Activated T-helper 2 cell treated with anti-CD3 and anti-CD28 coated beads, Interferon-gamma antibody, Interleukin-2, Interleukin-4, amounts not matched to agents 10 μg/mL and 5 μg/mL and 100 μg/mL, durations not matched to agents 14 hours and 24 hours and 36 hours (primary cell): ENCODE data around the gene NINJ1. TPM values are rescaled to one million over a fixed set of nuclear protein-coding genes. Genes with fewer than 3 reads are reported as not detected.

ENCODE experiments used
- DNase-seq: peaks from one replicate; pipeline ENCODE4 v3.0.0; 2021; ENCODE audit warnings: low spot score
- H3K27ac Mint-ChIP-seq: one replicate; pipeline ENCODE4 v1.8.0; 2021; ENCODE audit warnings: mixed read lengths
- H3K27me3 Mint-ChIP-seq: one replicate; pipeline ENCODE4 v1.8.0; 2021; ENCODE audit warnings: low read depth, mixed read lengths
- H3K36me3 Mint-ChIP-seq: one replicate; pipeline ENCODE4 v1.8.0; 2021; ENCODE audit warnings: low read depth, mixed read lengths
- H3K4me1 Mint-ChIP-seq: one replicate; pipeline ENCODE4 v1.8.0; 2021; ENCODE audit warnings: low read depth, mixed read lengths
- H3K4me3 Mint-ChIP-seq: one replicate; pipeline ENCODE4 v1.8.0; 2021; ENCODE audit warnings: low read depth, mild to moderate bottlenecking, moderate library complexity, mixed read lengths
- H3K9me3 Mint-ChIP-seq: one replicate; pipeline ENCODE4 v1.8.0; 2021; ENCODE audit warnings: mixed read lengths
- intact Hi-C: fragments of 100-400 bp; cut with micrococcal nuclease; formaldehyde crosslinking; loops from one replicate; pipeline ENCODE4 v1.15.1; 2023
- total RNA-seq: library from RNA; stranded (reverse); gene quantifications from 2 replicates; pipeline ENCODE4 v1.2.3, GENCODE V29; 2022

The NINJ1 gene
- total RNA-seq, 1 donor from 2014 or later, result 113 TPM

GRCh38 chr9:93170571-93170970, 36.5 kb upstream of the NINJ1 start:
- H3K4me1 Mint-ChIP-seq, result peaks cover 7% of the 10 kb centered on the region
- H3K27me3 Mint-ChIP-seq, result peaks cover 9% of the 10 kb centered on the region
- no peaks in the 10 kb centered on the region for H3K36me3 Mint-ChIP-seq
- intact Hi-C loops, result no loop called here
- no peak for DNase-seq
- H3K4me3 Mint-ChIP-seq, result no peak overlapping the region
- no peak overlapping the region for H3K27ac Mint-ChIP-seq
- no peaks in the 10 kb centered on the region for H3K9me3 Mint-ChIP-seq

- intact Hi-C loops, result no loop called here
- no peak overlapping the region for H3K27ac Mint-ChIP-seq
Measured at GRCh38 chr9:93169444-93169843, 35.4 kb upstream of the NINJ1 start.

GRCh38 chr9:93168581-93168980, 34.5 kb upstream of the NINJ1 start:
- H3K27me3 Mint-ChIP-seq, result peaks cover 9% of the 10 kb centered on the region
- no peaks in the 10 kb centered on the region for H3K36me3 Mint-ChIP-seq
- no peak overlapping the region for H3K27ac Mint-ChIP-seq
- no peak overlapping the region for H3K4me3 Mint-ChIP-seq
- peaks cover 7% of the 10 kb centered on the region for H3K4me1 Mint-ChIP-seq
- intact Hi-C loops, result no loop called here
- H3K9me3 Mint-ChIP-seq, result no peaks in the 10 kb centered on the region
- DNase-seq, result no peak

More at GRCh38 chr9:93169444-93169843, 35.4 kb upstream of the NINJ1 start:
- DNase-seq, result no peak
- H3K9me3 Mint-ChIP-seq, result no peaks in the 10 kb centered on the region
- H3K4me1 Mint-ChIP-seq, result peaks cover 7% of the 10 kb centered on the region
- no peak overlapping the region for H3K4me3 Mint-ChIP-seq
- peaks cover 9% of the 10 kb centered on the region for H3K27me3 Mint-ChIP-seq
- H3K36me3 Mint-ChIP-seq, result no peaks in the 10 kb centered on the region

GRCh38 chr9:93167838-93168237, 33.8 kb upstream of the NINJ1 start:
- Mint-ChIP-seq H3K27ac (no peak overlapping the region), H3K9me3 (no peaks in the 10 kb centered on the region), H3K4me3 (no peak overlapping the region), H3K4me1 (peaks cover 7% of the 10 kb centered on the region), H3K27me3 (peaks cover 8% of the 10 kb centered on the region), H3K36me3 (no peaks in the 10 kb centered on the region)
- intact Hi-C loops, result no loop called here
- DNase-seq, result no peak

- H3K4me3 Mint-ChIP-seq, result no peak overlapping the region
- H3K4me1 Mint-ChIP-seq, result peaks cover 7% of the 10 kb centered on the region
- peaks cover 4% of the 10 kb centered on the region for H3K27me3 Mint-ChIP-seq
- no peaks in the 10 kb centered on the region for H3K9me3 Mint-ChIP-seq
- DNase-seq, result no peak
- intact Hi-C loops, result no loop called here
- H3K27ac Mint-ChIP-seq, result no peak overlapping the region
- H3K36me3 Mint-ChIP-seq, result no peaks in the 10 kb centered on the region
Measured at GRCh38 chr9:93167185-93167584, 33.1 kb upstream of the NINJ1 start.

GRCh38 chr9:93166699-93167098, 32.6 kb upstream of the NINJ1 start:
- H3K4me1 Mint-ChIP-seq, result peaks cover 7% of the 10 kb centered on the region
- DNase-seq, result no peak
- H3K36me3 Mint-ChIP-seq, result no peaks in the 10 kb centered on the region
- no peak overlapping the region for H3K4me3 Mint-ChIP-seq
- intact Hi-C loops, result no loop called here
- no peak overlapping the region for H3K27ac Mint-ChIP-seq
- no peaks in the 10 kb centered on the region for H3K9me3 Mint-ChIP-seq
- peaks cover 4% of the 10 kb centered on the region for H3K27me3 Mint-ChIP-seq

GRCh38 chr9:93164085-93164484, 30.0 kb upstream of the NINJ1 start:
- no peaks in the 10 kb centered on the region for H3K36me3 Mint-ChIP-seq
- H3K27me3 Mint-ChIP-seq, result peaks cover 2% of the 10 kb centered on the region
- H3K27ac Mint-ChIP-seq, result no peak overlapping the region
- H3K9me3 Mint-ChIP-seq, result no peaks in the 10 kb centered on the region
- intact Hi-C loops, result no loop called here
- no peak overlapping the region for H3K4me3 Mint-ChIP-seq
- DNase-seq, result no peak
- peaks cover 6% of the 10 kb centered on the region for H3K4me1 Mint-ChIP-seq

GRCh38 chr9:93161786-93162562, 27.9 kb upstream of the NINJ1 start:
- Mint-ChIP-seq H3K4me3 (no peak overlapping the region), H3K27me3 (no peaks in the 10 kb centered on the region), H3K4me1 (peaks cover 6% of the 10 kb centered on the region), H3K36me3 (no peaks in the 10 kb centered on the region), H3K27ac (no peak overlapping the region), H3K9me3 (no peaks in the 10 kb centered on the region)
- DNase-seq, result no peak
- intact Hi-C loops, result loop anchor here (2.0 kb wide), 1 partner anchor 141 kb away; no protein-coding TSS in a partner anchor

- H3K36me3 Mint-ChIP-seq, result no peaks in the 10 kb centered on the region
- intact Hi-C loops, result loop anchor here (2.0 to 10.0 kb wide), 4 partner anchors 143 to 805 kb away; partner anchors contain the start of genes FAM120A and FAM120AOS
- H3K9me3 Mint-ChIP-seq, result no peaks in the 10 kb centered on the region
- no peak overlapping the region for H3K4me3 Mint-ChIP-seq
- peak; percentile 60 for DNase-seq
- peaks cover 22% of the 10 kb centered on the region for H3K4me1 Mint-ChIP-seq
- peak overlapping the region; percentile 53 for H3K27ac Mint-ChIP-seq
- H3K27me3 Mint-ChIP-seq, result no peaks in the 10 kb centered on the region
Measured at GRCh38 chr9:93159601-93160471, 25.8 kb upstream of the NINJ1 start.

GRCh38 chr9:93156475-93157008, 22.5 kb upstream of the NINJ1 start:
- intact Hi-C loops, result loop anchor here (1.0 to 10.0 kb wide), 5 partner anchors 22 to 808 kb away; partner anchors contain the start of genes FAM120A, FAM120AOS and NINJ1
- Mint-ChIP-seq H3K27ac (peak overlapping the region; percentile 82), H3K4me1 (peaks cover 27% of the 10 kb centered on the region), H3K27me3 (no peaks in the 10 kb centered on the region), H3K36me3 (no peaks in the 10 kb centered on the region), H3K4me3 (no peak overlapping the region), H3K9me3 (no peaks in the 10 kb centered on the region)
- peak; percentile 46 for DNase-seq

- no peak overlapping the region for H3K4me3 Mint-ChIP-seq
- intact Hi-C loops, result loop anchor here (1.0 to 10.0 kb wide), 6 partner anchors 22 to 809 kb away; partner anchors contain the start of genes FAM120A, FAM120AOS and NINJ1
Measured at GRCh38 chr9:93155716-93156474, 21.8 kb upstream of the NINJ1 start.

GRCh38 chr9:93154293-93154903, 20.3 kb upstream of the NINJ1 start:
- Mint-ChIP-seq H3K36me3 (no peaks in the 10 kb centered on the region), H3K4me3 (no peak overlapping the region), H3K4me1 (peaks cover 36% of the 10 kb centered on the region), H3K27ac (peak overlapping the region; percentile 22), H3K27me3 (no peaks in the 10 kb centered on the region), H3K9me3 (peaks cover 1% of the 10 kb centered on the region)
- peak; percentile 24 for DNase-seq
- intact Hi-C loops, result loop anchor here (2.0 to 10.0 kb wide), 3 partner anchors 46 to 810 kb away; no protein-coding TSS in a partner anchor

More at GRCh38 chr9:93155716-93156474, 21.8 kb upstream of the NINJ1 start:
- H3K27me3 Mint-ChIP-seq, result no peaks in the 10 kb centered on the region
- peaks cover 27% of the 10 kb centered on the region for H3K4me1 Mint-ChIP-seq
- DNase-seq, result no peak
- H3K9me3 Mint-ChIP-seq, result no peaks in the 10 kb centered on the region
- H3K27ac Mint-ChIP-seq, result peak overlapping the region; percentile 82
- H3K36me3 Mint-ChIP-seq, result no peaks in the 10 kb centered on the region
